WTC11 (cell line): Measurements from ENCODE around the gene HMBS. TPM values are rescaled to one million over a fixed set of nuclear protein-coding genes. Genes with fewer than 3 reads are reported as not detected.

Experiments
- ATAC-seq: fragments of 200-7000 bp; cut with Tn5 transposase; 2 replicates; pipeline ENCODE4 v1.10.0; 2021; ENCODE audit warnings: mild to moderate bottlenecking, moderate library complexity
- CTCF ChIA-PET: fragments of 300-600 bp; sonication (Branson Sonifier 250); formaldehyde crosslinking; loops from one replicate; lab custom pipeline; 2021; ENCODE audit warnings: antibody characterized with exemption; lab: Charles Lee
- POLR2A ChIA-PET: fragments of 350-600 bp; sonication (Branson Sonifier 250); formaldehyde crosslinking; loops from one replicate; lab custom pipeline; 2021; ENCODE audit warnings: antibody characterized with exemption; lab: Charles Lee
- DNase-seq: peaks from one replicate; pipeline ENCODE4 v3.0.0; 2021; ENCODE audit warnings: low spot score
- H3K27ac Mint-ChIP-seq: 2 replicates; pipeline ENCODE4 v1.8.0; 2021; ENCODE audit warnings: mixed read lengths
- H3K27me3 Mint-ChIP-seq: 2 replicates; pipeline ENCODE4 v1.8.0; 2021; ENCODE audit warnings: low read depth, mild to moderate bottlenecking, moderate library complexity, mixed read lengths
- H3K36me3 Mint-ChIP-seq: 2 replicates; pipeline ENCODE4 v1.8.0; 2021; ENCODE audit warnings: mixed read lengths
- H3K4me1 Mint-ChIP-seq: 2 replicates; pipeline ENCODE4 v1.8.0; 2022; ENCODE audit warnings: mixed read lengths
- H3K4me3 Mint-ChIP-seq: 2 replicates; pipeline ENCODE4 v1.8.0; 2021; ENCODE audit warnings: mild to moderate bottlenecking, moderate library complexity, mixed read lengths
- H3K9me3 Mint-ChIP-seq: 2 replicates; pipeline ENCODE4 v1.8.0; 2021; ENCODE audit warnings: mixed read lengths
- CBFB ChIP-seq: sonication (generic); formaldehyde crosslinking; IDR thresholded peaks from 2 replicates; pipeline ENCODE4 v1.8.1; 2022; ENCODE audit warnings: mild to moderate bottlenecking, low read depth, missing genetic modification reagents
- E2F4 ChIP-seq: sonication (generic); formaldehyde crosslinking; IDR thresholded peaks from 2 replicates; pipeline ENCODE4 v1.8.1; 2022; ENCODE audit warnings: low read depth, mild to moderate bottlenecking, moderate library complexity, missing genetic modification reagents, borderline replicate concordance
- E2F5 ChIP-seq: sonication (generic); formaldehyde crosslinking; IDR thresholded peaks from 2 replicates; pipeline ENCODE4 v1.8.1; 2022; ENCODE audit warnings: mild to moderate bottlenecking, moderate library complexity, missing genetic modification reagents
- ELF4 ChIP-seq: sonication (generic); formaldehyde crosslinking; IDR thresholded peaks from 2 replicates; pipeline ENCODE4 v1.8.1; 2022; ENCODE audit warnings: low read depth, mild to moderate bottlenecking, moderate library complexity, missing genetic modification reagents
- GABPB1 ChIP-seq: sonication (generic); formaldehyde crosslinking; IDR thresholded peaks from 2 replicates; pipeline ENCODE4 v1.8.1; 2023; ENCODE audit warnings: mild to moderate bottlenecking, missing genetic modification reagents
- HMGXB4 ChIP-seq: sonication (generic); formaldehyde crosslinking; IDR thresholded peaks from 2 replicates; pipeline ENCODE4 v1.8.1; 2023; ENCODE audit warnings: mild to moderate bottlenecking, moderate library complexity, missing genetic modification reagents
- JAZF1 ChIP-seq: fragments of 250-450 bp; sonication (Bioruptor Pico); IDR thresholded peaks from 2 replicates; pipeline ENCODE4 v1.9.0; 2021; ENCODE audit warnings: moderate library complexity, mild to moderate bottlenecking, inconsistent platforms
- NFE2L1 ChIP-seq: sonication (generic); formaldehyde crosslinking; IDR thresholded peaks from 2 replicates; pipeline ENCODE4 v1.8.1; 2023; ENCODE audit warnings: missing genetic modification reagents
- PREB ChIP-seq: sonication (generic); formaldehyde crosslinking; IDR thresholded peaks from 2 replicates; pipeline ENCODE4 v1.8.1; 2022; ENCODE audit warnings: mild to moderate bottlenecking, missing genetic modification reagents, moderate library complexity, borderline replicate concordance
- USF1 ChIP-seq: sonication (generic); formaldehyde crosslinking; IDR thresholded peaks from 2 replicates; pipeline ENCODE4 v1.8.0; 2022; ENCODE audit warnings: mild to moderate bottlenecking, missing genetic modification reagents
- ZBTB43 ChIP-seq: sonication (generic); formaldehyde crosslinking; IDR thresholded peaks from 2 replicates; pipeline ENCODE4 v1.8.1; 2023; ENCODE audit warnings: mild to moderate bottlenecking, missing genetic modification reagents
- ZNF423 ChIP-seq: fragments of 250-450 bp; sonication (Bioruptor Pico); IDR thresholded peaks from 2 replicates; pipeline ENCODE4 v2.1.2; 2022; ENCODE audit warnings: mild to moderate bottlenecking, moderate library complexity
- total RNA-seq: library from RNA; stranded (reverse); gene quantifications from 3 replicates; pipeline ENCODE4 v1.2.3, GENCODE V29; 2021
- TF ChIP-seq, protein P1 (sequence below): fragments of 250-450 bp; sonication (Bioruptor Pico); IDR thresholded peaks from 2 replicates; pipeline ENCODE4 v1.9.0; 2021; ENCODE audit warnings: mild to moderate bottlenecking, borderline replicate concordance
- TF ChIP-seq, protein P2 (sequence below): fragments of 200-600 bp; IDR thresholded peaks from 2 replicates; pipeline ENCODE4 v1.8.0; 2022; ENCODE audit warnings: antibody characterized with exemption
- TF ChIP-seq, protein P3 (sequence below): fragments of 250-450 bp; sonication (Bioruptor Pico); IDR thresholded peaks from 2 replicates; pipeline ENCODE4 v1.8.0; 2021; ENCODE audit warnings: mild to moderate bottlenecking

HMBS gene
- total RNA-seq, 1 experiment from 2014 or later, result 62.3 TPM

- no peak overlapping the region for H3K4me3 Mint-ChIP-seq
- no peaks in the 10 kb centered on the region; the same call in 1 of the 2 replicates for H3K36me3 Mint-ChIP-seq
- POLR2A ChIA-PET, result no interaction called here
- CTCF ChIA-PET, result interaction anchor here (0.8 to 1.4 kb wide), 2 partner anchors 9 to 10 kb away, joined by 3 to 4 read pairs; partner anchors contain the start of gene HINFP
- ATAC-seq (no peak), DNase-seq (no peak)
- H3K4me1 Mint-ChIP-seq, result peaks cover 25% of the 10 kb centered on the region
- no peaks in the 10 kb centered on the region for H3K9me3 Mint-ChIP-seq
- TF ChIP-seq NFE2L1 (CRISPR knock-in tag) (no peak), ZNF423 (CRISPR knock-in tag) (no peak), GABPB1 (no peak), JAZF1 (no peak), E2F5 (CRISPR knock-in tag) (no peak), ZBTB43 (CRISPR knock-in tag) (no peak), USF1 (CRISPR knock-in tag) (no peak)
- TF ChIP-seq, protein P1, sequence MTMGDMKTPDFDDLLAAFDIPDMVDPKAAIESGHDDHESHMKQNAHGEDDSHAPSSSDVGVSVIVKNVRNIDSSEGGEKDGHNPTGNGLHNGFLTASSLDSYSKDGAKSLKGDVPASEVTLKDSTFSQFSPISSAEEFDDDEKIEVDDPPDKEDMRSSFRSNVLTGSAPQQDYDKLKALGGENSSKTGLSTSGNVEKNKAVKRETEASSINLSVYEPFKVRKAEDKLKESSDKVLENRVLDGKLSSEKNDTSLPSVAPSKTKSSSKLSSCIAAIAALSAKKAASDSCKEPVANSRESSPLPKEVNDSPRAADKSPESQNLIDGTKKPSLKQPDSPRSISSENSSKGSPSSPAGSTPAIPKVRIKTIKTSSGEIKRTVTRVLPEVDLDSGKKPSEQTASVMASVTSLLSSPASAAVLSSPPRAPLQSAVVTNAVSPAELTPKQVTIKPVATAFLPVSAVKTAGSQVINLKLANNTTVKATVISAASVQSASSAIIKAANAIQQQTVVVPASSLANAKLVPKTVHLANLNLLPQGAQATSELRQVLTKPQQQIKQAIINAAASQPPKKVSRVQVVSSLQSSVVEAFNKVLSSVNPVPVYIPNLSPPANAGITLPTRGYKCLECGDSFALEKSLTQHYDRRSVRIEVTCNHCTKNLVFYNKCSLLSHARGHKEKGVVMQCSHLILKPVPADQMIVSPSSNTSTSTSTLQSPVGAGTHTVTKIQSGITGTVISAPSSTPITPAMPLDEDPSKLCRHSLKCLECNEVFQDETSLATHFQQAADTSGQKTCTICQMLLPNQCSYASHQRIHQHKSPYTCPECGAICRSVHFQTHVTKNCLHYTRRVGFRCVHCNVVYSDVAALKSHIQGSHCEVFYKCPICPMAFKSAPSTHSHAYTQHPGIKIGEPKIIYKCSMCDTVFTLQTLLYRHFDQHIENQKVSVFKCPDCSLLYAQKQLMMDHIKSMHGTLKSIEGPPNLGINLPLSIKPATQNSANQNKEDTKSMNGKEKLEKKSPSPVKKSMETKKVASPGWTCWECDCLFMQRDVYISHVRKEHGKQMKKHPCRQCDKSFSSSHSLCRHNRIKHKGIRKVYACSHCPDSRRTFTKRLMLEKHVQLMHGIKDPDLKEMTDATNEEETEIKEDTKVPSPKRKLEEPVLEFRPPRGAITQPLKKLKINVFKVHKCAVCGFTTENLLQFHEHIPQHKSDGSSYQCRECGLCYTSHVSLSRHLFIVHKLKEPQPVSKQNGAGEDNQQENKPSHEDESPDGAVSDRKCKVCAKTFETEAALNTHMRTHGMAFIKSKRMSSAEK (CRISPR knock-in tag), result no peak
- peaks cover 18% of the 10 kb centered on the region for H3K27me3 Mint-ChIP-seq
- H3K27ac Mint-ChIP-seq, result no peak overlapping the region
Observed at GRCh38 chr11:119112314-119113020, 27.8 kb downstream of the HMBS start.

DNA sequence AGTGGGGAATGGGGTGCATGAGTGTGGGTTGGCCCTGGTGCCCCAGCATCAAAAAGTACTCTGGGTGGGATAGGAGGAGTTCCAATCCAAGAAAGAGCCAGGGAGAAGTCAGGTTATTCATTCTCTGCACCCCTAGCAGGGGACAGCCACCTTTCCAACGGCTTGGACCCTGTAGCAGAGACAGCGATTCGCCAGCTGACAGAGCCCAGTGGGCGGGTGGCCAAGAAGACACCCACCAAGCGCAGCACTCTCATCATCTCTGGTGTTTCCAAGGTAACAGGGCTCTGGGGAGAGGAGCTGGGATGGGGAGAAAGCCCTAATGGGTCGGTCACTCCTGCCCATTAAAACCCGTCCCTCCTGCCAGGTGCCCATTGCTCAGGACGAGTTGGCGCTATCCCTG lies 29.0 kb downstream of the HMBS start:
- H3K27ac Mint-ChIP-seq, result no peak overlapping the region
- ATAC-seq (no peak), DNase-seq (no peak)
- ChIA-PET POLR2A (no interaction called here), CTCF (no interaction called here)
- H3K27me3 Mint-ChIP-seq, result peaks cover 10% of the 10 kb centered on the region
- H3K4me1 Mint-ChIP-seq, result peaks cover 19% of the 10 kb centered on the region
- H3K36me3 Mint-ChIP-seq, result no peaks in the 10 kb centered on the region; the same call in 1 of the 2 replicates
- H3K9me3 Mint-ChIP-seq, result no peaks in the 10 kb centered on the region
- H3K4me3 Mint-ChIP-seq, result no peak overlapping the region
- TF ChIP-seq ELF4 (CRISPR knock-in tag) (no peak), ZBTB43 (CRISPR knock-in tag) (no peak), E2F4 (no peak), HMGXB4 (CRISPR knock-in tag) (no peak), PREB (CRISPR knock-in tag) (no peak), CBFB (CRISPR knock-in tag) (no peak)
- TF ChIP-seq, protein P2, sequence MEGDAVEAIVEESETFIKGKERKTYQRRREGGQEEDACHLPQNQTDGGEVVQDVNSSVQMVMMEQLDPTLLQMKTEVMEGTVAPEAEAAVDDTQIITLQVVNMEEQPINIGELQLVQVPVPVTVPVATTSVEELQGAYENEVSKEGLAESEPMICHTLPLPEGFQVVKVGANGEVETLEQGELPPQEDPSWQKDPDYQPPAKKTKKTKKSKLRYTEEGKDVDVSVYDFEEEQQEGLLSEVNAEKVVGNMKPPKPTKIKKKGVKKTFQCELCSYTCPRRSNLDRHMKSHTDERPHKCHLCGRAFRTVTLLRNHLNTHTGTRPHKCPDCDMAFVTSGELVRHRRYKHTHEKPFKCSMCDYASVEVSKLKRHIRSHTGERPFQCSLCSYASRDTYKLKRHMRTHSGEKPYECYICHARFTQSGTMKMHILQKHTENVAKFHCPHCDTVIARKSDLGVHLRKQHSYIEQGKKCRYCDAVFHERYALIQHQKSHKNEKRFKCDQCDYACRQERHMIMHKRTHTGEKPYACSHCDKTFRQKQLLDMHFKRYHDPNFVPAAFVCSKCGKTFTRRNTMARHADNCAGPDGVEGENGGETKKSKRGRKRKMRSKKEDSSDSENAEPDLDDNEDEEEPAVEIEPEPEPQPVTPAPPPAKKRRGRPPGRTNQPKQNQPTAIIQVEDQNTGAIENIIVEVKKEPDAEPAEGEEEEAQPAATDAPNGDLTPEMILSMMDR, result no peak
- TF ChIP-seq, protein P3, sequence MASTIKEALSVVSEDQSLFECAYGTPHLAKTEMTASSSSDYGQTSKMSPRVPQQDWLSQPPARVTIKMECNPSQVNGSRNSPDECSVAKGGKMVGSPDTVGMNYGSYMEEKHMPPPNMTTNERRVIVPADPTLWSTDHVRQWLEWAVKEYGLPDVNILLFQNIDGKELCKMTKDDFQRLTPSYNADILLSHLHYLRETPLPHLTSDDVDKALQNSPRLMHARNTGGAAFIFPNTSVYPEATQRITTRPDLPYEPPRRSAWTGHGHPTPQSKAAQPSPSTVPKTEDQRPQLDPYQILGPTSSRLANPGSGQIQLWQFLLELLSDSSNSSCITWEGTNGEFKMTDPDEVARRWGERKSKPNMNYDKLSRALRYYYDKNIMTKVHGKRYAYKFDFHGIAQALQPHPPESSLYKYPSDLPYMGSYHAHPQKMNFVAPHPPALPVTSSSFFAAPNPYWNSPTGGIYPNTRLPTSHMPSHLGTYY, result no peak
